Effector CD8-positive, alpha-beta T cell (primary cell): ENCODE results near the gene PLIN5.
"Not testable (repeated sequence)": the region's sequence is repeated elsewhere in the genome, so short reads cannot be mapped to it uniquely, and the experiment has no call there.

Source experiments
- DNase-seq: peaks from one replicate; lab custom pipeline; 2025; lab: John Stamatoyannopoulos, UW

Gene PLIN5

DNA sequence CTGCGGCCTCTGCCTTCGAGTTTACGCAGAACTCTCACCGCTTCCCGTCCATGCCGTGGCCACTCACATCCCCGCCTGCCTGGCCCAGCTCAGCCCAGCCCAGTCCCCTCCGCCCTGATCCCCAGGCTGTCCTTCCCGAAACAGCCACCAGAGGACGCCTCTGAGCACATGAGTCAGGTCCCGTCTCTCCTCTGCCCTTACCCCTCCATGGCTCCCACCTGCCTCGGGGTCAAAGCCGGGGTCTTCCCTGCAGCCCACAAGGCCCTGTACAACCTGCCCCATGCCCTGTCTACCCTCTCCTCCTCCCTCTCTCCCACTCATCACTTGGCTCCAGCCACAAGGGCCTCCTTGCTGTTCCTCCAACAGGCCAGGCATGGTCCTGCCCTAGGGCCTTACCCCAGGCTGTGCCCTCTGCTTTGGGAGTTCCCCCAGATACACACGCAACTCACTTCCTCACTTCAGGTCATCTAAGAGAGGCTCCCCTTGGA, 32.6 kb upstream of the PLIN5 start:
- DNase-seq = peak; percentile 59

- DNase-seq = no peak
Measured at GRCh38 chr19:4566402-4567051, 31.5 kb upstream of the PLIN5 start.

- DNase-seq = not testable (repeated sequence)
Measured at GRCh38 chr19:4563562-4563961, 28.5 kb upstream of the PLIN5 start.

DNA sequence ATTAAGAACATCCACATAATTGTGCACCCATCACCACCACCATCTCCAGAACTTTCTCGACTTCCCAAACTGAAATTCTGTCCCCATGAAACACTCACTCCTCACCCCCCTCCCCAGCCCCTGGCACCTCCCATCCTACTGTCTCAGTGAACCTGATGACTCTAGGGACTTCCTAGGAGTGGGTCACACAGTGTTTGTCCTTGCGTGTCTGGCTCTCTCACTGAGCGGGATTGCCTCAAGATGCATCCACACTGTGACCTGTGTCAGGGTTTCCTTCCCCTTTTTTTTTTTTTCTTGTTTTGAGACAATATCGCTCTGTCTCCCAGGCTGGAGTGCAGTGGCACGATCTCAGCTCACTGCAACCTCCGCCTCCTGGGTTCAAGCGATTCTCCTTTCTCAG, 27.1 kb upstream of the PLIN5 start:
- DNase-seq = not testable (repeated sequence)

DNA sequence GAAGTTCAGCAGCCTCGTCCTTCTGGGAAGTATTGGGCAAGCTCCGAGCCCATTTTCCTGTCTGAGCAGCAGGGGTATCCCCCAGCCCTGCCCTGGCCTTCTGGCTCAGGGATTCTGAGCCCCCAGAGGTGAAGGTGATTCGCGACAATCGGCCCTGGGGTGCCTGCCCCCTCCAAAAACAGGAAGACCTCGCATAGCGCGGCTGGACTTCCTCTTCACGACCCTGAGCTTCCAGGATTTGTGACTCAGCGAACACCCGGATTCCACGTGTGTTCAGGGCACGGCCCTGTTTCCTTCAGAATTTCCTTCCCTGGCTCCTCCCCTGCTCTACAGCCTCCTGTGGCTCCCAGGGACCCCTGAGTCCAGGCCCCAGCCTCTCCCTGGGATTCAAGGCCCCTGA, 24.5 kb upstream of the PLIN5 start, which contains the start of gene SEMA6B:
TSS of gene SEMA6B (minus strand) at position 116 of the 400 bp plus-strand sequence. CDS start 1,227 bp downstream, outside the sequence.
- DNase-seq = no peak

DNA sequence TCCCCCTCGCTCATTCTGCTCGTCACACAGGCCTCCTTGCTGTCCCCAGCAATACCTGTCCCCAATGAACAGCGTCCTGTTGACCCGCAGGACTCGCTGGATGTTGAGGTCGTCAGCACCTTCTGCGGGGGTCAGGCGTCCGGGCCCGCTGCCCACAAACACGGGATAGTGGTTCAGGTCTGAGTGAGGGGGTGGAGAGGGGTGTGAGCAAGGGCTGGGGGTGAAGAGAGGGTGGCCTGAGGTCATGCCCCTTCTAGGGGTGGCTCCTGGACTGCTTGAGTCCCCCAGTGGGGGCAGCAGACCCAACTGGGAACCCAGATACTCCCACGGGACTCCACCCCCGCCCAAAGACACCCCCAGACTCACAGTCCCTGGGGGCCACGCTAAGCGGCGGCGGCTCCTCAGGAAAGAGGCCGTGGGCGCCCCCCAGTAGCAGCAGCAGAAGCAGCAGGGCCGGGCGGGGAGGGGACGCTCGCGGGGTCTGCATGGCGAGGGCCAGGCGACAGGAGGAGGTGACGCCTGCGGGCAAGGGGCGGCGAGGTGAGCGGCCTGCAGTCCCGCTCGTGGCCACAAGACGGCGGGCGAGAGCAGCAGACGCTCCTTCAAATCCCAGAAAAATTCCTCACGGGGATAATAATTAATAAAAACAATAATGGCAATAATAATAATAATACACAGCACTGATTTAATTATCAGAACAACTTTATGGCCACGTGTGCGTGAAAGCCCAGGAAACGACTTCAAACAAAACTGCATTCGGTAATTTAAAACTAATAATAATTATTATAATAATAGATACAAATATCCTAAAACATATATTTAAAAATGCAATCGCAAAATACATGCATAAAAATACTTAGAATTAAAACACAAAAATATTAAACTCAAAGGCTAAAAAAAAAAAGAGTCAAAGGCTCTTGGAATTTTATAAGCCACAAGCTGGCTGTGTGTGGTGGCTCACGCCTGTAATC, 23.2 kb upstream of the PLIN5 start:
- peak; percentile 17 for DNase-seq

DNA sequence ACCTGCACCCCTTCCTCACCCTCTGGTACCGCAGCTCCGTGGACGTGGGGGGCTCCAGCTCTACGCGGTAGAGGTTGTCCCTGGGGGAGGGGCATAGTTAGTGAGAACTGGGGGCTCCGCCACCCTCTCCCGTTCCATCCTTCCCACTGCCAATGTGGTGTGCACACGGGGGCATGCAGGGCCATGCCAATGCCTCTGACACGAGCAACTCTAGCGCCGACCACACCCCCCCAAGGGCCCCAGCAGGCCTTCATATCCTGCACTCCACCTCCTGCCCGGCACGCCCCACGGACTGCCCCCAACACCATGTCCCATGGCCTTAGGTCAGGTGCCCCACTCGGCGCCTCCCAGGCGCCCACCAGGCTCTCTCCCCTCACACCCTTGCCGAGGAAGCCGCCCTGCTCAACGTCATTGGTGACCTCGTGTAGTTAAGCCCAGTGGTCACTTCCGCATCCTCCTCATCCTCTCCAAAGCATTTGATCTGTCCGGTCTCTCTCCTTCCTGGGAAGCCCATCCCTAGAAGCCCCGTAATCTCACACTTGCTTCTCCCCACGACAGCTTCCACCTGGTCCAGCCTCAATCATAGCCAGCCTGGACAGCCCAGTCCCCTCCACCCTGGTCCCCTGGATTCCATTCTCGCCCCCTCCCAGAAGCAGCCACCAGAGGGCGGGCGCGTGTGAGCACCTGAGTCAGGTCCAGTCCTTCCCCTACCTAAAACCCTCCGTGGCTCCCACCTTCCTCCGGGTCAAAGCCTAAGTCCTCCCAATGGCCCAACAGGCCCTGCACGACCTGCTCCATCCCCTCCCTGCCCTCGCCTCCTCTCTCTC, 22.3 kb upstream of the PLIN5 start:
- DNase-seq = no peak

DNA sequence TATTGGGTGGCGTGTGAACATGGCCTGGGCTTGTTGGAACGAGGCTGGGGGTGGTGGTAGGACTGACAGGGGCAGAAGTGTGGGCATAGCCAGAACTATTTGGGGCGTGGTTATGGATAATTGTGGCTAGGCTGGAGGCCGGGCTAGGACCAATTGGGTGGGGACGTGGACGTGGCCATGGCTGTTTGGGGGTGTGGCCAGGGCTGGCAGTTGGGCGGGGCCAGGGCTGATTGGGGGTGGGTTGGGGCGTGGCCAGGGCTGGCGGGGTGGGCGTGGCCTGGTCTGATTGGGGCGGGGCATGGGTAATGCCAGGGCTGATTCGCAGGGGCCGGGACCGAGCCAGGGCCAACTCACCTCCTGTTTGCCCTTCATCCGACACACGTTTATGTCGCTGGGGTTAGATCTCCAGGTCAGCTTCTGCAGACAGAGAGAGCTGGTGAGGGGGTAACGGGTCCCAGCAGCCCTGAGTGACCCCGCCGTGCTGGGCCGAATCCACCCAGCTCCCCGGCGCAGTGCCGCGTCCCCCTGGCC, 21.6 kb upstream of the PLIN5 start:
- no peak for DNase-seq

DNA sequence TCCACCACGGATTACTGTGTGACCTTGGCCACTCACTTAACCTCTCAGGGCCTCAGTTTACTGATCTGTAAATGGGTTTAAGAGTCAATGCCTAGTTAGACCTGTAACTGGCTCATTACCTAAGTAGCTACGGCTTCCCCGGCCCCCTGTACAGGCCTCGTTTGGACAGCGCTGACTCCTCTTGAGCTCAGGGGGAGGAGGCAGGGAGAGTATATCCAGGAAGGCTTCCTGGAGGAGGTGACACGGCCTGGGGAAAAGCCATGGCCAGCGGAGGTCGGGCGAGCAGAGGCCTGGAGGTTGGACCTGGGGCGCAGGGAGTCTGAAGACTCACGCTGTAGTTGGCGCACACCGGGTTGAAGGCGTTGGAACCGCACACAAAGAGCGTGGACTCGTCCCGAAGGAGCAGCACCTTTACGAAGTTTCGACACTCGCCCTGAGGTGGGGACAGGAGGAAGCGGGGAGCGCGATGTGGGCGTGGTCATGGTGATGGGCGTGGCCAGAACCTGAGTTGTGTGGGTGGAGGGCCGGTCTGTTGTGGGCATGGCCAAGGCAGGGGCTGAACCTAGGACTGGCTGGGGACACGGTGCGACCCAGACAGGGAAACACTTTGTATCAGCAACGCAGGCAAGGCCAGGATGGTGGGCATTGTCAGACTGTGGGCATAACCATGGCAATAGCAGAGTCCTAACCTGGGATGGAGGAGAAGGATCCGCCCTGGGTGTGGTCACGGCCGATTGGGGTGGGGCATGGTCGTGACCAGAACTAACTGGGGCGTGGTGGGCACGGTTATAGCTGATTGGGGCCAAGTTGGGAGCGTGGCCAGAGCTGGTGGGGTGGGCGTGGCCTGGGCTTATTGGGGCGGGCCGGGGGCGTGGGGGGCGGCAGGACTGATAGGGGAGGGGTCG, 20.9 kb upstream of the PLIN5 start:
- no peak for DNase-seq

DNA sequence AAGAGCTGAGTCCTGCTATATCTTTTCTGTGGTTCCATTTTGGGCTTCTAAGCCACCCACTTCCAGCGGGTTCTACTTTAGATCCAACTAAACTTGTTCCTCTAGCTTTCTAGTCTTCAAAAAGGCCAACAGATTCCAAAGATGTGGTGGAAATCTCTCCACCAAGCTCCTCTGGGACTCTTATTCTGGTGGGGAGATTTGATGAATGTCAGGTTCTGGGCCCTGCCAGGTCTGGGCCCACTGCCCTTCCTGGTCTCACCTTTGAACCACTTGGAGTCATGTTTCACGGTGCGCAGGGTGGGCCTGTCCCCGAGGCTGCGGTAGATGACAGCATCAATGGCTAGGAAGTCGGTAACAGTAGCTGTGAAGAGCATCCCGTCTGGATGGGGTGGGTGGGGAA, 19.7 kb upstream of the PLIN5 start:
- DNase-seq = no peak

DNA sequence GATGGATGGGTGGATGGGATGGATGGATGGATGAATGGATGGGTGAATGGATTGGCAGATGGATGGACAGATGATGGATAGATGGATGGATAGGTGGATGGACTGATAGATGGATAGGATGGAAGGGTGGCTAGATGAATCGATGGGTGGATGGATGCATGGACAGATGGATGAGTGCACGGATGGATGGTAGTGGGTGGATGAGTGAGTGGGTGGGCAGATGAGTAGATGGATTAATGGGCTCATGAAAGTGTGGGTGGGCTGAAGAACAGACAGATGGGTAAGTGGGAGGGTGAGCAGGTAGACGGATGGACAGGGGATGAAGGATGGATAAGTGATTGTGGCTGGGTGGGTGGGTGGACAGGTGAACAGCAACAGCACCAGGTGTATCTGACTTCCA, 18.8 kb upstream of the PLIN5 start:
- no peak for DNase-seq

DNA sequence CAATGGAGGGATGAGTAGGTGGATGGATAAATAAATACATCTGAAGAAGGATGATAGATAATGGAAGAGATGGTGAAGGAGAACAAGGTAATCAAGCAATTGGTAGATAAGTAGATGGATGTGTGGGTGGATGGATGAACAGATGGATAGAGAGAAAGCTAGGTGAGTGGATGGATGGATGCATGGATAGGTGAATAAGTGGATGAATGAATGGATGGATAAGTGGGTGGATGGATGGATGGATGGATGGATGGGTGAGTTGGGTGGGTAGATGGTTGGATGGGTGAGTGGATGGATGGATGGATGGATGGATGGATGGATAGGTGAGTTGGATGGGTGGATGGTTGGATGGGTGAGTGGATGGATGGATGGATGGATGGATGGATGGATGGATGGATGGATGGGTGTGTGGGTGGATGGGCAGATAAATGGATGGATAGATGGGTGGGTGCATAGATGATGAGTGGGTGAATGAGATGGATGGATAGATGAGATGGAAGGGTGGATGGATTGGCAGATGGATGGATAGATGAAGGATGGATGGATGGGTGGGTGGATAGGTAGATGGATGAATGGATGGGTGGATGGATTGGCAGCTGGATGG, 18.2 kb upstream of the PLIN5 start:
- DNase-seq = no peak

DNA sequence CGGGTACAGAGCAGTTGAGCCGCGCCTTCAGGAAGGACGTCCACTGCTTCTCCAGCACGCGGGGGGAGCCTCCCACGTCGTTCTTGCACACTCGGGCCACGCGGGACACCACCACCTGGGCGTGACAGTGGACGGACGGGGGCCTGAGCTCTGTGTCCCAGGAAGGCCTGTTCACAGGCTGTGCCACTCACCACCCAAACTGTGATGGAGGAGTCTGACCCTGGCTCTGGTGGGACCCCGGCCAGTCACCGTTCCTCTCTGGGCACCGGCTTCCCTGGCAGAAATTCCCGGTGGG, 17.4 kb upstream of the PLIN5 start:
- no peak for DNase-seq

DNA sequence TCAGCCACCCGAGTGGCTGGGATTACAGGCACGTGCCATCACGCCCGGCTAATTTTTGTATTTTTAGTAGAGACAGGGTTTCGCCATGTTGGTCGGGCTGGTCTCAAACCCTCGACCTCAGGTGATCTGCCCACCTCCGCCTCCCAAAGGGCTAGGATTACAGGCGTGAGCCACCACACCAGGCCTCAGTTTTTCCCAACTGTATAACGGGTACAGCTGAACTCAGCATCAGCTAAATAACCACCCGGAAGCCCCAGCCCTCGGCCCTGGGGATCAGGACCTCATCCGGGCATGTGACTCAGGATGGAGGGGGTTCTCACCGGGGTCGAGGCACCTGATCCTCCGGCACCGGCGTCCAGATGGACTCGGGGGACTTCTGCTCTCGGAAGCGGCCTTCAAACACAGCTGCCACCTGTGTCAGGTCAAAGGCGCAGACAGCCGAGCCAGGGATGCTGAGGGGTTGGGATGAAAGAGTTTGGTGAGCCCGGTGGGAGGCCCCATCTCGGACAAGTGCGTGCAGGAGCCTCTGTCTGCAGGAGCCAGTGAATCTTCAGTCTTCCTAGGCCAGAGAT, 15.5 kb upstream of the PLIN5 start:
- no peak for DNase-seq

DNA sequence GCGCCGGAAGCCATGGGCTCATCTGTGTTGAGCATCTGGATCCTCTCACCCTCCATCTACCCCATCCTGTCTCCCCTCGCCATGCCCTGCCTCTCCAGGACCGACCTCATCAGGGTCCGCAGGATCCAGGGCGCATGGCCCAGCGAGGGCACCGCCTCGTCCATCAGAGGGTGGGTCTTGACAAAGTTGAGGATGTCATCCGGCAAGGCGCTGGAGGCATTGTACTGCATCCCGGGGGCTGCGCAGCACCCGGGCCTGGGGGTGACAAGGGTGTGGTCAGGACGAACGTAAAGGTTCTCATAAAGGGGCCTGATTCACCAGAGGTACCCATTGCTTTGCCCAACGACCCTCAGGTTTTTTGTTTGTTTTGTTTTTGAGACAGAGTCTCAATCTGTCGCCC, 15.0 kb upstream of the PLIN5 start:
- DNase-seq = no peak

- DNase-seq = no peak
Measured at GRCh38 chr19:4548238-4548584, 13.2 kb upstream of the PLIN5 start.

DNA sequence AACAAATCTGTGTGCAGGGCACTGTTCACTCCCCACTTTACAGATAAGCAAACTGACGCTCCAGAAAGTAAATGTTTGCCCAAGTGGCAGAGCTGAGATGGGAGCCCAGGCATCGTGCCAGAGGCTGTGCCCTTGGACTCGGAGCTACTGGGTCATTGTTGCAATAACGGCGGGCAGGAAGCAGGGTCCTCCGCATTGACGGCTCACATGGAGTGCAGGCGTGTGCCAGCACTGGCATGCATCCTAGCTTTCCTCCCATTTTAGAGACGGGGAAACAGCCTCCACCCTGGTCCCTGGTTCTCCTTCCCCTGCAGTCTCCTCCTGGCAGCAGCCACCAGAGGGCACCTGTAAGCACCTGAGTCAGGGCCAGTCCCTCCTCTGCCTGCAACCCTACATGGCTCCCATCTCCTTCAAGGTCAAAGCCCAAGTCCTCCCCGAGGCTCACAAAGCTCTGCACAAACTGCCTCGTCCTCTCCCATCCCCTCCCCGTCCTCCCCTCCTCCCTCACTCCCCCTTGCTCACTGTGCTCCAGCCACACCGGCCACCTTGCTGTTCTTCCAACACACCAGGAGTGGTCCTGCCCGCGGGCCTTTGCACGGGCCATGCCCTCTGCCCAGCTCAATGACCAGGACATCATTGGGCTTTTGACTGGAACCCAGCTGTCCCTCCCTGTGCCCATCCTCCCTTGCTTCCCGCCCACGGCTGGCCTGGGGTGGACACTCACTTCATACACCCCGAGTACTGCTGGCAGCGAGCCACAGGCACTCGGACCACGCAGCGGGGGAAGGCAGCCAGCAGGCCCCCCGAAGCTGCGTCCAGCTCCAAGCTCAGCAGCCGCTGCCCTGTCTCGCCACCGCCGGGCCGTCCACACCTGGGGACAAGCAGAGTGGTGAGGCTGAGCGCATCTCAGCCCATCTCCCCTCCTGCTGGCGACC, 12.5 kb upstream of the PLIN5 start:
- no peak for DNase-seq

- DNase-seq = no peak
Measured at GRCh38 chr19:4543842-4544647, 9.0 kb upstream of the PLIN5 start.
